Left lobe of liver (tissue), 2 donors: ENCODE measurements around the gene SLC5A2. TPM values are rescaled to one million over a fixed set of nuclear protein-coding genes. Genes with fewer than 3 reads are reported as not detected.
A peak's percentile ranks its signal among the peaks of the same experiment; 100 is the strongest.

Experiments used
- ATAC-seq: fragments of 200-7000 bp; cut with Tn5 transposase; one replicate; pipeline ENCODE4 v1.9.1; 2020; ENCODE audit warnings: mild to moderate bottlenecking, moderate library complexity
- DNase-seq: peaks from one replicate; pipeline ENCODE4 v3.0.0-alpha.2; 2020; ENCODE audit warnings: low spot score
- total RNA-seq: library from RNA; stranded (reverse); gene quantifications from one replicate; pipeline ENCODE4 v1.2.1, GENCODE V29; 2021
- donor health status: DM: no; HTN: no; CAD: no; lungs with moderate emphysema.
- donor health status: DM: no; HTN: yes; CAD: no.

The SLC5A2 gene
- total RNA-seq, 1 donor from 2014 or later, result 0.15 TPM

DNA sequence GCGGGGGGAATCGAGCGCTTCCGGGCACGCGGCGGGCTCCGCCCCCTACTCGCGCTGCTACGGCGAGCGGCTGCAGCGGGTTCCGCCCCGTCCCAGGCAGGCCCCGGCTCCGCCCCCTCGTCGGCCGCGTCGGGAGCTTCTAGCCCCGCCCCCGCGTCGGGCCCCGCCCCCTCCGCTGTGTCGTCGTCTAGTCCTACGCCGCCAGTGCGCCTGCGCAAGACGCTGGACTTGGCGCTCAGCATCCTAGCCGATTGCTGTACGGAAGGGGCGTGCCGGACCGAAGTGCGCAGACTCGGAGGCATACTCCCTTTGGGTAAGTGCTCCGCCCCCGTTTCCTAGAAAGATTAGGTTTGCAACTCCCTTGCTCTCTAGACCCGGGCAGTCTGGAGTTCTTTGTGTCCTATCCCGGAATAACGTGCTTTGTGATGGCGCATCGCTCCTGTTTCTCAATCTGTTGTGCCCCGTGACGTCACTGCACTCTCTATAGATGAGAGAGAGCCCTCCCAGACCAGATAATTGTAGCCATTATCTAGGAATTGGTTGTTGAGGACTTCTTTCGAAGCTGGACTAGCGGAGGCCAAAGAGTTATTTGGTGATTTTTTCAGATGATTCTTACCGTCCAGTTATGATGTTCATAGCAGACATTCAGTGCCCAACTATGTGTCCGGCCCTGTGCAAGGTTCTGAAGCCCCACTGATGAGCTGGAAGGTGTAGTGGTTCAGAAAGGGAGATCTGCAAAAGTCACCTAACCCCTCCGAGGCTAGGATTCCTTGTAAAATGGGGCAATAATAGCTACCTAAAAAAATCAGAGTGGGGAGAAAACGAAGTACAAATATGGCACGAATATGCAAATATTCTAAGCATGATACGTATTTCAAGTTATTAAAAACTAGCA, 23.0 kb upstream of the SLC5A2 start:
- DNase-seq (peak; percentile 100), ATAC-seq (peak; percentile 79)

DNA sequence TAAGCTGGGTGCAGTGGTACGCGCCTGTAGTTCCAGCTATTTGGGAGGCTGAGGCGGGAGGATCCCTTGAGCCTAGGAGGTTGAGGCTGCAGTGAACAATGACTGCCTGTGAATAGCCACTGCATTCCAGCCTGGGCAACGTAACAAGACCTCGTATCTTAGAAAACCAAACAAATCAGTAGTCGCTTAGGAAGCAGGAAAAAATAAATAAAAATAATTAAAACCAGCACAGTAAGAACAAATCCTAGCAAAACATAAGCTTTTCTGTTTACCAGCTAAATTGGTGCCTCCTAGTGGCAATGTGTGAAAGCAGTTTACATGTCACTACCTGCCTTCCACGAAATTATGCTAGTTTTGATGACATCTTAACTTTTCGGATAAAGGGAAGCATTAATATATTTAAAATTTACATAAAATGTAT, 22.3 kb upstream of the SLC5A2 start:
- ATAC-seq (no peak), DNase-seq (no peak)

DNA sequence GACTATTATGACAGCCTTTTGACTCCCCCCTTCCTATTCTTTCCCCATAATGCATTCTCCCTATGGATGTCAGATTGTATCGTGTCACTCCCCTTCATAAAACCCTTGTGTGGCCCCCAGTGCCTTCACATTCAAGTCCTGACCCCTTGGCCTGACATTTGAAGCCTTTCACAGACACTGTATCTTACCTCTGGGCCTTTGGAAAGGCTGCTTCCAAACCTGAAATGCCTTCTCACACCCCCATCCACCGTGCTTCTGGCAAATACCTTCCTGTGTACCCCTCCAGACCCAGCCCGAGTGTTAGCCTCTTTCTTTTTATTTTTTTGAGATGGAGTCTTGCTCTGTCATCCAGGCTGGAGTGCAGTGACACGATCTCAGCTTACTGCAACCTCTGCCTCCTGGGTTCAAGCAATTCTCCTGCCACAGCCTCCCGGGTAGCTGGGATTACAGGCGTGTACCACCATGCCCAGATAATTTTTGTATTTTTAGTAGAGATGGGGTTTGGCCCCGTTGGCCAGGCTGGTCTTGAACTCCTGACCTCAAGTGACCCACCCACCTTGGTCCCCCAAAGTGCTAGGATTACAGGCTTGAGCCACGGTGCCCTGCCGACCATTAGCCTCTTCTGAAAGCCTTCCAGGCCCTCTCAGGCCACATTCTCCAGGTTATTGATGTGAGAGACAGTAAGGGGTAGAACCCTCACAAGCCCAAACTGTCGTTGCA, 21.6 kb upstream of the SLC5A2 start:
- ATAC-seq, result no peak
- DNase-seq, result no peak

DNA sequence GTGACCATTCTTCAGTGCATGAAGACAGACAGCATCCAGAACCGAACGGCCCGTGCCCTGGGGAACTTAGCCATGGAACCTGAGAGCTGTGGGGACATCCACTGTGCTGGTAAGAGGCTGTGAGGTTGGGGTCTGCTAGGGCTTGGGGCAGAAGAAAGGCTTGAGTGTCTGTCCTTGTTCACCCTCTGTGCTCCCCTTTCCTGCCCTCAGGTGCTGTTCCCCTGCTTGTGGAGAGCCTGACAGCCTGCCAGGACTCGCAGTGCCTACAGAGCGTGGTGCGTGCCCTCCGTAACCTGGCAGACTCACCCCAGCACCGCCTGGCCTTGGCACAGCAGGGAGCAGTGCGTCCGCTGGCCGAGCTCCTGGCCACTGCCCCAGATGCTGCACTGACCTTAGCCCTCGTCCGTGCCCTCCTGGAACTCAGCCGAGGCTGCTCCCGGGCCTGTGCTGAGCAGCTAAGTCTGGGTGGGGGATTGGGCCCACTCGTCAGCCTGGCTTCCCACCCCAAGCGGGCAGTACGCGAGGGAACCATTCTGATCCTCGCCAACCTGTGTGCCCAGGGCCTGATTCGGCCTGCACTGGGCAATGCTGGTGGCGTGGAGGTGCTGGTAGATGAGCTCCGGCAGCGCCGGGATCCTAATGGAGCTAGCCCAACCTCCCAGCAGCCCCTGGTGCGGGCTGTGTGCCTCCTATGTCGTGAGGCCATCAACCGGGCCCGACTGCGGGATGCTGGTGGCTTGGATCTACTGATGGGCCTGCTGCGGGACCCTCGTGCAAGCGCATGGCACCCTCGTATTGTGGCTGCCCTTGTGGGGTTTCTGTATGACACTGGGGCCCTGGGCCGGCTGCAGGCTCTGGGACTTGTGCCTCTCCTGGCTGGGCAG, 20.8 kb upstream of the SLC5A2 start:
- DNase-seq (peak; percentile 98), ATAC-seq (peak; percentile 58)

DNA sequence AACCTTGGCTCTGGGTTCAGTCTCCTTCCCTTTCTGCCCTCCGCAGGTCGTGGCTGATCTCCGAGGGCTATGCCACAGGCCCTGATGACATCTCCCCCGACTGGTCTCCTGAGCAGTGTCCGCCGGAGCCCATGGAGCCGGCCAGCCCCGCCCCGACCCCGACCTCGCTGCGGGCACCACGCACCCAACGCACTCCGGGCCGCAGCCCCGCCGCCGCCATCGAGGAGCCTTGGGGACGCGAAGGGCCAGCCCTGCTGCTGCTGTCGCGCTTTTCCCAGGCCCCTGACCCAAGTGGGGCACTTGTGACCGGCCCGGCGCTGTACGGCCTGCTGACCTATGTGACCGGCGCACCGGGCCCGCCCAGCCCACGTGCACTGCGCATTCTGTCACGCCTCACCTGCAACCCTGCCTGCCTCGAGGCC, 18.6 kb upstream of the SLC5A2 start:
- DNase-seq (no peak), ATAC-seq (no peak)

DNA sequence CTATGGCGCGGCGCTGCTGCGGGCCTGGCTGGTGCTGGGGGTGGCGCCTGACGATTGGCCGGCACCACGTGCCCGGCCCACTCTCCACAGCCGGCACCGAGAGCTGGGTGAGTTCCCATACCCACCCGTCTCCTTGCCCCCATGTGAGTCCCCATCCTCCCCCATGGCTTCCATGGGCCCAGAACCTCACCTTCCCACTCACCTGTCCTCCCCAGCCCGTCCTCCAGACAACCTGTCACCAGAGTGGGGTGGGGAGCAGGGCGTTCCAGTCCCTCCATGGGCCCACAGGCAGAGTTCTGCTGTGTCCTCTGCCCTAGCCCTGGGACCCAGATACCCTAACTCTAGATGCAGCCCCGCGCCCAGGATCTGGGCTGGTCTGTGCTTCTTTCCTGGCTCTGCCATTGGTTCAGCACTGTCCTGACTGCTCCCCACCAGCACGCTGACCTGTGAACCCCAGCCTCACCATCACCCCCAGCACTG, 18.1 kb upstream of the SLC5A2 start:
- DNase-seq (no peak), ATAC-seq (no peak)

DNA sequence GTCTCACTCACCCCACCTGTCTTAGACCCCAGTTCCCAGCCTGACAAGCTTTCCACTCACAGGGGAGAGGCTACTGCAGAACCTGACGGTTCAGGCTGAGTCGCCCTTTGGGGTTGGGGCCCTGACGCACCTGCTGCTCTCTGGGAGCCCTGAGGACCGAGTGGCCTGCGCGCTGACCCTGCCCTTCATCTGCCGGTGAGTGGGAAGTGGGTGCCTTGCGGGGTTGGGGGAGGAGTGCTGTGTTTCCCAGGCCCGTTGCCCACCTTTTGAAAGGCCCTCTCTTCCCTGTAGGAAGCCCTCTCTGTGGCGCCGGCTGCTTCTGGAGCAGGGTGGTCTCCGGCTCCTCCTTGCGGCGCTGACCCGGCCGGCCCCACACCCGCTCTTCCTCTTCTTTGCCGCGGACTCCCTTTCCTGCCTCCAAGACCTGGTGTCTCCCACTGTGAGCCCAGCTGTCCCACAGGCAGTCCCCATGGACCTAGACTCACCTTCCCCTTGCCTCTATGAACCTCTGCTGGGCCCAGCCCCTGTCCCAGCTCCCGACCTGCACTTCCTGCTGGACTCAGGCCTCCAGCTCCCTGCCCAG, 17.0 kb upstream of the SLC5A2 start:
- DNase-seq (no peak), ATAC-seq (no peak)

DNA sequence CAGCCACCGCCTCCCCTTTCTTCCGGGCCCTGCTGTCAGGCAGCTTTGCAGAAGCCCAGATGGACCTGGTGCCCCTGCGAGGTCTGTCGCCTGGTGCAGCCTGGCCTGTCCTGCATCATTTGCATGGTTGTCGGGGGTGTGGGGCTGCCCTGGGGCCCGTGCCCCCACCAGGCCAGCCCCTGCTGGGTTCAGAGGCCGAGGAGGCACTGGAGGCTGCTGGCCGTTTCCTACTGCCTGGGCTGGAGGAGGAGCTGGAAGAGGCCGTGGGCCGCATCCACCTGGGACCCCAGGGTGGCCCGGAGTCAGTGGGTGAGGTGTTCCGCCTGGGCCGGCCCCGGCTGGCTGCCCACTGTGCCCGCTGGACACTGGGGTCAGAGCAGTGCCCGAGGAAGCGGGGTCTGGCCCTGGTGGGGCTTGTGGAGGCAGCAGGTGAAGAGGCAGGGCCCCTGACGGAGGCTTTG, 16.5 kb upstream of the SLC5A2 start:
- no peak for DNase-seq
- no peak for ATAC-seq

DNA sequence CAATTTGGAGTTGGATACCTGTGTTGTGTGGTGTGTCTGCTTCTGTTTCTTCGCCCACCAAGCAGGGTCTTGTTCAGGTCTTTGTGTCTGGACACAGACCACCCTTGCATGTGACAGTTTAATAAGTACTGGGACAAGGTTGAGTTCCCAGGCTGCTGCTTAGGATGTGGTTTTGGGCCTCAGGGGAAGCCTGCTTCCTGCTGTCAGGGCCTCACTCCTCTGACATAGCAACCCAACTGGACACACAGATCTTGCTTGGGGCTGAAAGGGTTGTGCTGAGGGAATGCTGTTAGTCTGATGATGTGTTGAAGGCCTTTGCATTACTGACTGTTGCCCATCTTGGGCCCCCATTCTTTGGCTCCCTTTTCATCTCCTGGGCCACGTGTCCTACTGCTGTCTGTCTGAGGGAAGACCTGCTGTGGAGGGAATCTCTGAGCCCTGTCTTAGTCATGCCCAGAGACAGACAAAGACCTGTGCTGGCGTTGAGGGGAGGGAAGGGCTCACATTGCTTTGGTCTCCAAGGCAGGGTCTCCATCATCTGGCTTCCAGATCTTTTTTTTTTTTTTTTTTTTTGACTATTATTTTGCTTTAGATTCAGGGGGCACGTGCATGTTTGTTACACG, 15.7 kb upstream of the SLC5A2 start:
- ATAC-seq (no peak), DNase-seq (no peak)

DNA sequence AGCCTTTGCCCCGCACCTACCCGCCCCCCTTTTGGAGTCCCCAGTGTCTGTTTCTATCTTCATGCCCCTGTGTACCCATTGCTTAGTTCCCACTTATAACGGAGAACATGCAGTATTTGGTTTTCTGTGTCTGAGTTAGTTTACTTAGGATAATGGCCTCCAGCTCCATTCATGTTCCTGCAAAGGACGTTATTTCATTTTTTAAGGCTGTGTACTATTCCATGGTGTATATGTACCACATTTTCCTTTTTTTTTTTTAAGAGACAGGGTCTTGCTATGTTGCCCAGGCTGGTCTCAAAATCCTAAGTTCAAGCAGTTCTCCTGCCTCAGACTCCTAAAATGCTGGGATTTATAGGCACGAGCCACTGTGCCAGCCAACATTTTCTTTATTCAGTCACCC, 15.1 kb upstream of the SLC5A2 start:
- no peak for DNase-seq
- no peak for ATAC-seq

DNA sequence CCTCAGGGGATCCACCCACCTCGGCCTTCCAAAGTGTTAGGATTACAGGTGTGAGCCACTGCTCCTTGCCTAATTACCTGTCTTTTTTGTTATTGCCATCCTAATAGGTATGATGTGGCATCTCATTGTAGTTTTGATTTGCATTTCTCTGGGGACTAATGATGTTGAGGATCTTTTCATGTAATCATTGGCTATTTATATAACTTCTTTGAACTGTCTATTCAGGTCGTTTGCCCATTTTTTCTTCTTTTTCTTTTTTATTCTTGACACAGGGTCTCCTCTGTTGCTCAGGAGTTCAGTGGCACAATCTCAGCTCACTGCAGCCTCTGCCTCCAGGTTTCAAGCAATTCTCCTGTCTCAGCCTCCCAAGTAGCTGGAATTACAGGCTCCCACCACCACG, 12.3 kb upstream of the SLC5A2 start:
- ATAC-seq (no peak), DNase-seq (no peak)

DNA sequence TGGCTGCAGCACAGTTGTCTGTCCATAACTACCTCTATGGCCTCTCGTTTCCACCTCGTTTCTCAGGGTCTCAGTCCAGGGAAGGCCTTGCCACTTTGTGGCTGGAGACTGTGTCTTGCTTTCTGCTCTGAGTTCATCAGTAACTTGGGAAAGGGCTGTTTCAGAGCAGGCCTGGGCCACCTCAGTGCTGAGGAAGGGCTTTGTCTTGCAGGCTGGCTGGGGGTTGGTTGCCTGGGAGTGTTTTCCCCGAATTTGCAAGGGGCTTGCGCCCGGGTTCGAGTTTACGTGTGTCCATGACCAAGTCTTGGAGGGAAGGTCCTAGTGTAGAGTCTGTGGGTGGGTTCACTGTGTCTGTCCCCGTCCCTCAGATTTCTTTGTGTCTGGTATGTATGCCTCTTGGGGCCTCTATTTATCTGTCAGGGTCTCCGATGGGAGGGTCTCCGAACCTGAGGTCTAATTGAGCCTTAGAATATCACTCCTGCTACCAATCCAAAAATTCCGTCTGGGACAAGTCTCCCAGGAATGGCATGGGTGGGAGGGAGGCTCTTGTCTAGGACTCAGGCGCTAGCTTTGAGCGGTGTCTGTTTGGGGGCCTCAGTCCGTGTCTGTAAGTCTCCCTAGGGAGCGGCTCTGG, 11.6 kb upstream of the SLC5A2 start:
- ATAC-seq (no peak), DNase-seq (no peak)

DNA sequence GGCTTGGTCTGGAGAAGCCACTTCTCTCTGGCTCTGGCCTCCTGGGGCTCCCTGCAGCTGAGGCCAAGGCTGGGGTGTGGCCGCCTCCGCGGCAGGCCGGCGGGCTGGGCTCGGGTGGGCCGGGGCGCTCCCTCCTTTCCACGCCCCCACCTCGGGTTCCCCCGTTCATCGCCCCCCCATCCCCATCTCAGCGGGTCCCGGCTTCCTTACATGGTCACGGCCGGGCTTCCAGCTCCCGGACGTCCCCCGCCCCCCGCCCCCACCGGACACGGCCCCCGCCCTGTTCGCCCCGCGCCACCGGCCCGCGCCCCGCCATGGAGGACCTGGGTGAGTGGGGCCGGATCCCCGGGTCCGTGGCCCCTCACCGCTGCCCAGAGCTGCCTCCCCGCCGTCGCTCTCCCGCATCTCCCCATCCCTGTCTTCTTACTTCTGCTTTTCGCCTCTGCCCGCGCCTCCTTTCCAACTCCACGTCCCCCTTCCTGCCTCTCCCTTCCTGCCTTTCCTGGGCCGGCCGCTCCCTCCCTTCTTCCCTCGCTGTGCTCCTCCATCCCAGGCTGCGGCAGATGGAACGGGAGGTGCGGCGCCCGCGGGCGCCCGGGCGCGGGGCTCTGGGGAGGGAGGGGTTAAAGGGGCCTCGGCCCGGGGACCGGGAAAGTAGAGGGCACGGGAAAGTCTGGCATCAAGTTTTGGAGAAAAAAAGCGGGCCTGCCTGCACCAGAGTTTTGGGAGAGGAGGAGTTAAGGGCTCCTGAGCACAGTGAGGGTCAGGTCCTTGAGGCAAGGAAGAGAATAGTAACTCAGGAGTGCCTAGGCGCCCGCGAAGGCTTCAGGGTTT, 10.8 kb upstream of the SLC5A2 start, which contains the start of gene TGFB1I1:
Gene TGFB1I1, plus strand, starts transcription at position 278 of the 834 bp plus-strand sequence. Its CDS starts 37 bp downstream, at position 315.
- DNase-seq, result no peak
- peak; percentile 3 for ATAC-seq

DNA sequence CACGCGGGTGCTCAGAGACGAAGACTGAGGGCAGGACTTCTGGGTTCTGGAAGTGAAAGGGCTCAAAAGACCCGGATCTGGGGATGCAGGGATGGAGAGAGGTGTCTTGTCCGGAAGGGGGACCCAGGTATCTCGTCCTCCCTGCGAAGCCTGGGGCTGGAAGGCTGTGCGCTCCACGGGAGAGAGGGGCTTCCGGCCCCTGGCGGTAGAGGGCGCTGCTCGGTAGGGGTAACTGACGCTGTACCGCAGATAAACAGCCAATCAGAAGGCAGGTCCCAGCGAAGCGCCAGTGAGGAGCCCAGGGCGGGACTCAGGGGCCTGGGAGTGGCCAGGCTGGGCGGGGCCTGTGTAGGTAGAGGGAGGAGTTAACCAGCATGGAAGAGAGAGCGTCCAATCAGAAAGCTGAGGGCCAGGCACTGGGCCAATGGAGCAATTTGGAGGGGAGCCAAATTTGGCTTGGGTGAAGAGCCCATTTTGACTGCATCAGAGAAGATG, 10.2 kb upstream of the SLC5A2 start:
- peak; percentile 66 for ATAC-seq
- peak; percentile 88 for DNase-seq

DNA sequence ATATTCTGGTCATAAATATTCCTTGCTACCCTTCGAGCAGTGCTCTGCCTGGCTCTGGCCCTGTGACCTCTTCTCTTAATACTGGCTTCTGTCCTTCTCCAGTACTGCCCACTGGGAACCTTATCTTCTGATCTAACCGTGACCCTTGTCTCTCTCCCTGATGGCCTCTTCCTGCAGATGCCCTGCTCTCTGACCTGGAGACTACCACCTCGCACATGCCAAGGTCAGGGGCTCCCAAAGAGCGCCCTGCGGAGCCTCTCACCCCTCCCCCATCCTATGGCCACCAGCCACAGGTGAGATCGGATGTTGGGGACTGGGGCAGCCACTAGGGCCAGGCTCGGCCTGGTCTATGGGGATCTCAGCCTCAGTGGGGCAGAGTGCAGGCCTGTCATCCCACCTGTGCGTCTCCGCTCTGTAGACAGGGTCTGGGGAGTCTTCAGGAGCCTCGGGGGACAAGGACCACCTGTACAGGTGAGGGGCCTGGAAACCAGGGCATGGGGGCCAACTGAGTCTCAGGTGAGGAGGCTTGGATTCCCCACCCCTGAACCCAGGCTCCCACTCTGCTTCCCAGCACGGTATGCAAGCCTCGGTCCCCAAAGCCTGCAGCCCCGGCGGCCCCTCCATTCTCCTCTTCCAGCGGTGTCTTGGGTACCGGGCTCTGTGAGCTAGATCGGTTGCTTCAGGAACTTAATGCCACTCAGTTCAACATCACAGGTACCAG, 9.5 kb upstream of the SLC5A2 start:
- DNase-seq (no peak), ATAC-seq (no peak)

DNA sequence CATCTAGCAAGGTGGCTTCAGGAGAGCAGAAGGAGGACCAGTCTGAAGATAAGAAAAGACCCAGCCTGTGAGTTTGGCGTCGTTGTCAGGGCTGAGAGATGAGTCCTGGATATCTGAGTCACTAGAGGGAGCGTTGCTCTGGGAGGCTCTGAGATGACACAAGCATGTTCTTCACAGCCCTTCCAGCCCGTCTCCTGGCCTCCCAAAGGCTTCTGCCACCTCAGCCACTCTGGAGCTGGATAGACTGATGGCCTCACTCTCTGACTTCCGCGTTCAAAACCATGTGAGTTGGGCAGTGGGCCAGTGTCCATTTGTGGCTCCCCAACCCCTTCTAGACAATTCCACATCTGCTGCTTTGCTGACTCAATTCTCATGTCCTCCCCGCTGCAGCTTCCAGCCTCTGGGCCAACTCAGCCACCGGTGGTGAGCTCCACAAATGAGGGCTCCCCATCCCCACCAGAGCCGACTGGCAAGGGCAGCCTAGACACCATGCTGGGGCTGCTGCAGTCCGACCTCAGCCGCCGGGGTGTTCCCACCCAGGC, 8.7 kb upstream of the SLC5A2 start:
- ATAC-seq (no peak), DNase-seq (no peak)
